GM18507 (cell line): ENCODE data around the gene PHF21B.

Experiments
- DNase-seq: peaks from one replicate; pipeline ENCODE4 v3.0.0; 2011; ENCODE audit warnings: low read depth; ENCODE audit not compliant: insufficient read length; ENCODE audit errors: extremely low spot score
- FAIRE-seq: peaks from 2 replicates; lab custom pipeline; 2011; peaks lifted over from hg19 to GRCh38; lab: Jason Lieb, UNC

PHF21B gene

GRCh38 chr22:45019861-45020655 is 10.3 kb upstream of the PHF21B start:
- no peak for FAIRE-seq
- no peak for DNase-seq

DNA sequence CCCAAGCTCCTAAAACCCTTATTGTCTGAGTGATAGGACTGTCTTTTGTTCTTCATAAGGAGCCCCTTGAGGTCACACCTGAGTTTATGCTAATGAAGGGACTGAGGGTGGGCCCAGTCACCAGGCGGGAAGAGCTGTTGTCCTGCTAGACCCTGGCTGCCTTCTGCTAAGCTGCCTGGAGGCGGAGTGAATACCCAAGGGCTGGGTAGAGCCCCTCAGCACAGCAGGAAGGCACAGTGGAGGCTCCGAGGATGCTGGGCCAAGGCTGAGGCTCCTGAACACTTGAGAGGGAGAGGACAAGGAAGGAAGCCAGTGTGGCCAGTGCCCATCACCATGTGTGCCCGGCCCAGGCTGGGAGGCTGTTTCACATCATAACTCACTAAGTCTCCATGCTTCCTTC is 4.8 kb upstream of the PHF21B start:
- no peak for FAIRE-seq
- no peak for DNase-seq

DNA sequence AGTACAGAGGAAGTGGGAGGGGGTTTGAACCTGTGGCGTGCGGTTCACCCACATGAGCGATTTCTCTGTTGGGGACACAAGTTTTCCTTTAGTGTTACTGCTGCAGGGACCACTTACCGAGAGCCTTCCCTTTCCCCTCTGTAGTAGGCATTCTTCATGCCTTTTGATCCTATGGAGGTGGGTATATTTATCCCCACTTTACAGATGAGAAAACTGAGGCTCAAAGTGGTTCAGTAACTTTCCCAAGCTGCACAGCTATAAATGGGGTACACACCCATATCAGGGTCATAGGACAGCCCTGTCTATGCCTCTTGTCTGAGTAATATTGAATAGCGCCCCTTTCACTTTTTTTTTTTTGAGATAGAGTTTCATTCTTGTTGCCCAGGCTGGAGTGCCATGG is 3.3 kb upstream of the PHF21B start:
- FAIRE-seq (no peak), DNase-seq (no peak)

GRCh38 chr22:45010532-45010900 is 711 bp upstream of the PHF21B start:
- FAIRE-seq = no peak
- no peak for DNase-seq

DNA sequence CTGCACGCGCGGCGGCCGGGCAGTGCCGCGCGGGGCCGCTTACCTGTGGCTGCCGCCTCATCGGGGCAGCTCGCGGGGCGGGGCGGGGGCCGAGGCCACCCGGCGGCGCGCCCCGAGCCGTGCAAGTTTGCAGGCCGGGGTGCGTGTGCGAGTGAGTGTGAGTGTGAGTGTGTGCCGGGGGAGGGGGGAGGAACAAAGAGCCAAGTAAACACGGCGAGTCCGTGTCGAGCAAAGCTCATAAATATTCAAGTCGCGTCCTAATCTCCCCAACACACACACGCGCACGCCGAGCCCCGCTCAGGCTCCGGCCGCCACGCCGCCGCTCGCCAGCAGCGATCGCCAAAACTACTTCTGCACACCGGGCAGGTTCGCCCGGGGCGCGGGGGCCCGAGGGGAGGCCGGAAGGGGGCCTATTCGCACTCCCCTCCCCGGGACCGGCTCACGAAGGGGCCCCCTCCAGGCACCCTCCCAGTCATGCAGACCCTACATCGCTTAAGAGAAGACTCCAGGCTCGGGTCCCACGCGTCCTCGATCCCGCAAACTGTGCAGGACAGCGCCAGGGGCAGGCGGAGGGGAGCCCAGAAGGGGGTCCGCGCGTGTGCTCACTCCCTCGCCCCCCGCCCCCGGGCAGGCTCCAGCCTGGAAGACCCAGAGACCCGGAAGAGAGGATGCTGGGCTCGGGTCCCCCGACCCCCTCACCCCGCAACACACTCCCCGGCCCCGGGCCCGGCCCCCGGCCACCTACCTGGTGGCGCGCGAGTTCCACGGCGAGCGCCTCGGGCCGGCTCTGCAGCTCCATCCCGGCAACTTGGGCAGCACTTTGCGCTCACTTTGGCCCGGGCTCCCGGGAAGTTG is 827 bp downstream of the PHF21B start:
- FAIRE-seq = no peak
- DNase-seq = no peak

DNA sequence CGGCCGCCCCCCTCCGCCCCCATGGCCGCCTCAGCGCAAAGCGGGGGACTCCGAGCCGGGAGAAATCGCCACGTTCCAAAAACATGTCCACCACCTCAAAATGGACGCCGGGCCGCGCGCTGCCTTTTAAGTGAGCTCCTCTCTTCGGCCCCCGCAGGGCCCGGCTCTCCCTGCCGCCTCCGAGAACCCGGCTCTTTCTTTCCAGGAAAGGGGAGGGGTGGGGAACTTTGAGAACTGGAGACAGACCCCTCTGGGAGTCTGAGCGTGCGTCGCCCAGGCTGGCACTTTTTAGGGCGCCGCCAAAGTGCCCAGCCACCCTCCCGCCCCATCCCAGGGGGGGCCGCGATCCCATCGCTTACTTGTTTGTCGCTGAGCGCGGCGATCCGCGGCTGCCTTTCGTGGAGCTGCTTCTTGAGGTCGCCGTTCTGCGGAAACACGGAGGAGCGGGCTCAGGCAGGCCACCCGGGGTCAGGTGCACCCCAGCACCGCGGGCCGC is 1.6 kb downstream of the PHF21B start:
- DNase-seq (no peak), FAIRE-seq (no peak)

DNA sequence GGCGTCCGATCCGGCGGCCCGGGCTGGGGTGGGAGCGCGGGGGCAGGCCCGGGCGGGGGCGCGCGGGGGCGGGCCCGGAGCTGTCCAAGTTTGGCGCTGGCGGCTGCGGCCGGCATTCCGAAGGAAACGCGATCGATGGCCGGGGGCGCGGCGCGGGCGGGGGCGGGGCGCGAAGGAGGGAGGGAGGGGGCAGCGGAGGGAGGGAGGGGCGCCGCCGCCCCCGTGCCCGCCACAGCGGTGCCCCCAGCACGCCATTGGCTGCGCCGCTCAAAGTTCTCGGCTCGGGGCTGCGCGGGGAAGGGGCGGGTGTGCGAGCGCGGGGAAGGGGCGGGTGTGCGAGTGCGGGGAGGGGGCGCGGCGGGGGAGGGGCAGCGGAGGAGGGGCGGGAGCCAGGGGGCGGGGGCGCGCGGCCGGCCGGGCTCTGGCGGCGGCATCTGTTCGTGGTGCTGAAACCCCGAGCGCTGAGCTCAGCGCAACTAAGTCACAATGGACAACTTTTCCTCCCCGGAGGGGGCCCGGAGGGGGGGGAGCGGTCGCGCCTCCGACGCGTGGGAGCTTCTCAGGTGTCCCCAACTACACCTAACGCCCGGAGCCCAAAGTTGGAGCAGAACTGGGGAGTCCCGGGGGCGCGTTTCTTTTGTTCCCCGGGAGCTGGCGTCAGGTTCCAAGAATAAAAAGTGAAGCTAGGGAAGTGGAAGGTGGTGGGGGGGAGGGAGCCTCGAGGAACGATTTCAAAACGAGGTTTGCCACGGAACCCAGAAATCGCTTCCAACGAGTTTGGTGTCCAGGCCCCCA is 2.2 kb downstream of the PHF21B start:
- FAIRE-seq (no peak), DNase-seq (no peak)

- DNase-seq (no peak), FAIRE-seq (no peak)
These were observed 2.8 kb downstream of the PHF21B start for GRCh38 chr22:45006964-45007390.

DNA sequence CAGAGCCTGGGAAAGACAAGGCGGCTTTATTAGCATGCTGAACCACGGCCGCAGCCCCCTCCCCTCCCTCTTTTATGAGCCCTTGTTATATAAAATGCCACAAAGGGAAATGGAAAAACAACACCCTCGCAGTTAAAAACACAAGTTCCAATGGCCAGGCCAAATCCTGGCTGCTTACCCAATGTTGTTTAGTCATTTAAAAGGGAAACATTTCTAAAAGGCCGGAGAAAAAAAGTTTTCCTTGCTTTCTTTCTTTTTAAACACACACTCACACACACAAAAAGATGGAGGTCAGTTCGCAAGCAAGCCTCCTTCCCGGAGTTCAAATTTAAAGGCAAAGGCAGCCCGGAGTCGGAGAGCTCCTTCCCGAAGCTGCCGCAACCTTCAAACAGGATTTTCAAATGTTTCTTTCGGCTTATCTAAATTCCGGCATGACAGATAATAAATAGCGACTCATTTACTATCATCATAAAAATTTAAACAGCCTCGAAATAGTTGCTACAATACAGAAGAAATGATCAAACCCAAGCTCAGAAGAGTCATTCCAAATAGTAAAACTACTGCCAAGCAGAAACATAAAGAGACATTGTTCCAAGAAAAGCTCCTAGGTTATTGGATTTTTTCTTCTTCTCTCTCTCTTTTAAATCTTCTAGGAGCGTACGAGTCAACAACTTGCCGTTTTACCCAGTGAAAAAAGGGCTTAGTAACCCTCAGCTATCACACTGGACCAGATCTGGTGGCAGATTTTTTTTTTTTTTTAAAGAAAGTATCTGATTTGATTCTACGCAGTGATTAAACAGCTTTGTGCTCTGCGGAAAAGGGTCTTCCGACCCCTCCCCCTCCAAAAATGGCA is 3.5 kb downstream of the PHF21B start:
- FAIRE-seq (no peak), DNase-seq (no peak)

DNA sequence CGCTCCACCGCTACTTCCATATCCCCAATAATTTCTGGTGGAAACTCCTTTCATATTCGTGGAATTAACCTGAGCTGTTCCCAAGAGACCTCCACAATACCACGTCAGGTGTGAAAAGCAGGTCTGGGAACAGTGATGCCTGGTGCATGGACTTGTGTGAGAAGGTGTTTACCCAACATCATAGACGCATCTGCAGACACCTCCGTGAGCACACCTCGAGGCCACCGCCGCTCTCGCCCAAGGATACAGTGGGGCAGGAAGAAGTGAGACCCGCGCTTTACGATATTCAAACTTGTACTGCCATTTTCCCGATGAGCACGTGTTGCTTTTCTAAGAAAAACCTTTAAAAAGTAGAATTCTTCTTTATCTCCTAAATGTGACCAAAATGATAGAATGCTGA is 8.2 kb downstream of the PHF21B start:
- DNase-seq (no peak), FAIRE-seq (no peak)

GRCh38 chr22:45000330-45000729 is 9.5 kb downstream of the PHF21B start:
- FAIRE-seq (no peak), DNase-seq (no peak)

GRCh38 chr22:44999687-45000086 is 10.1 kb downstream of the PHF21B start:
- no peak for FAIRE-seq
- DNase-seq = no peak

DNA sequence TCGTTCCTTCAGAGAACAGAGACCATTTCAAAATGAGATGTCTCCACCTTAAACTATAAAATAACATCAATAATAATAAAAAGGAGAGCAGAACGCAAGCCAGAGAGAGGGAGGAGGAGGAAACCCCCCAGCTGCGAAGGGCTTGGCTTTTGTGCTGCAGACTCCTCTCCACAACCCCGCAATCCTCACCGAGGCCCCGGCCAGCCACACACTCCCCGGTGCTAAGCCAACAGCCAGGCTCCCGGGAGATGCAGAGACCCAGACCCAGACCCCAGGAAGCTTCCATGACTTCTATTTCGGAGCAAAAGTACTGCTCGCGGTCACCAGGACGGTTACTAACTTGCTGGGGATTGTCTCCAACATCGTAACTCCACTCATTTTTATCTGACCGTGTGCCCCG is 10.6 kb downstream of the PHF21B start:
- FAIRE-seq (no peak), DNase-seq (no peak)

GRCh38 chr22:44998296-44998695 is 11.5 kb downstream of the PHF21B start:
- FAIRE-seq (no peak), DNase-seq (no peak)

DNA sequence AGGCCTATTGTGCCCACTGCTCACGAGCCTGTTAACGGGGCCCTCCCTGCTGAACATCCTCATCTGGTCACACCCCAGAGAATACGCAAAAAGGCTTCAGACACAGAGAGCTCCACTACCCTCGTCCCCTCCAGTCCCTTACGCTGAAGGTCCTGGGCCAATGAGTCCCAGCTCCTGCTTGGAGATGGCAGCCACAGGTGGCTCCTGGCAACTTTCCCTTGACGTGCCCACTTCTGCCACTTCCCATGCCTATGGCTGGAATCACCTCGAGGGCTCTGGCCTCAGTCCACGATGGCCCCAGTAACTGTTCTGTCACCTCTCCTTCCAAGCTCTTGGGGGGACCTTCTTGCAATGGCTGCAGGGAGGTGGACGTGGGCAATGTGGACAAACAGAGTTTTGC is 12.7 kb downstream of the PHF21B start:
- DNase-seq = no peak
- no peak for FAIRE-seq

- no peak for DNase-seq
- no peak for FAIRE-seq
These were observed 13.2 kb downstream of the PHF21B start for GRCh38 chr22:44996648-44997047.

GRCh38 chr22:44996120-44996519 is 13.7 kb downstream of the PHF21B start:
- DNase-seq (no peak), FAIRE-seq (no peak)

DNA sequence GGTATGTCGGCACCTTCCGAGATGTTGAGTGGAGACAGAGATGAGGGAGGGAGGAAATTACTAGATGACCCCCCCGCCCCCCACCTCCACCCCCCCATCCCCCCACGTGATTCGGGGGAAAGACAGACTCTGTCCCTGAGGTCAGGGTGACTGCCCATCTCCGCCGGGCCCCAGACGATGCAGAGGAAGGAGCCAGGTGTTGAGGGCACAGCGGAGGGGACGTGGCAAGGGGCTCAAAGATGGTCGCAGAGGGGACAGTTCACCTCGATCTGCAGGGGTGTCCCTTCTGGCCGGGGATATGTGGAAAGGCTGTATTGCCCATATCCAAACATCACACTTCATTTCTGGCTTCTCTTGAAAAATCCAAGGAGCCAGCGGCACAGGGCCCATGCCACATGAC is 14.1 kb downstream of the PHF21B start:
- DNase-seq = no peak
- FAIRE-seq = no peak

DNA sequence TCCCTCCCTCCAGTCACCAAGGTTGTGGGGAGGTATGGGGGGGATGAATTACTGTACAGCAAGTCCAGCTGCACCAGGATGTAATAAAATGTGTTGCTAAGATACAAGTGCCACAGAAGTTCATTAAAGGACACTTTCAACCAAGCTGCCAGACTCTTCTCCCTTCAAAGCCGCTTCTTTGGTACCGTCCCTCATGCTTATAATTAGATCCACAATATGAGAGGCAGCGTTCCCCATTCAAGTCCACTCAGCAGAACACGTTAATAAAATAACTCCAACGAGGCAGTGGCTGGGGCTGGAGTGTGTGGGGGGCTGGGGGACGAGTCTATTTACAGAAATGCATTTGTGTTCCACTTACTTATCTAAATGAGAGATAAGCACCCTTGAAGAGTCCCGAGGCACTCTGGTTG is 14.7 kb downstream of the PHF21B start:
- no peak for FAIRE-seq
- DNase-seq = no peak
